Esophagus muscularis mucosa (tissue), 4 donors: Measurements from ENCODE around the gene MITF. TPM values are rescaled to one million over a fixed set of nuclear protein-coding genes. Genes with fewer than 3 reads are reported as not detected.
A peak's percentile ranks its signal among the peaks of the same experiment; 100 is the strongest.

Experiments used
- DNase-seq: peaks from one replicate; pipeline ENCODE4 v3.0.0-alpha.2; 2017; ENCODE audit errors: extremely low spot score
- H3K27ac ChIP-seq, 4 donors: fragments of 200-600 bp; sonication (generic); replicated peaks in 1 of 4; 1 replicate in 3 of 4; 2 replicates in 1 of 4; pipeline ENCODE4 v1.5.1; 2016 to 2019; ENCODE audit warnings: mild to moderate bottlenecking in 1 of 4
- H3K27me3 ChIP-seq, 4 donors: fragments of 200-600 bp; sonication (generic); one replicate each; pipeline versions ENCODE4 v1.5.1 to v1.6.0; 2016 to 2019
- H3K36me3 ChIP-seq, 4 donors: fragments of 200-600 bp; sonication (generic); one replicate each; pipeline ENCODE4 v1.5.1; 2016 to 2019
- H3K4me1 ChIP-seq, 4 donors: fragments of 200-600 bp; sonication (generic); one replicate each; pipeline ENCODE4 v1.5.1; 2016 to 2019
- H3K4me3 ChIP-seq, 4 donors: fragments of 200-600 bp; sonication (generic); 1 replicate in 2 of 4; 2 replicates in 2 of 4; pipeline ENCODE4 v1.5.1; 2016 to 2019; ENCODE audit warnings: mild to moderate bottlenecking in 4 of 4, moderate library complexity in 1 of 4
- H3K9me3 ChIP-seq, 4 donors: fragments of 200-600 bp; sonication (generic); 1 replicate in 3 of 4; 2 replicates in 1 of 4; pipeline ENCODE4 v1.5.1; 2016 to 2019
- CTCF ChIP-seq, 3 experiments: fragments of 200-600 bp in 2 of 3; fragments of 450-650 bp in 1 of 3; sonication (generic) in 2 of 3; IDR thresholded peaks; one replicate each; pipeline ENCODE4 v1.5.1; 2017 to 2019; ENCODE audit warnings: antibody characterized with exemption in 3 of 3, mild to moderate bottlenecking in 2 of 3, moderate library complexity in 1 of 3
- EP300 ChIP-seq: sonication (generic); formaldehyde crosslinking; IDR thresholded peaks from one replicate; pipeline ENCODE4 v1.6.1; 2017; ENCODE audit warnings: antibody characterized with exemption
- POLR2A ChIP-seq: fragments of 450-650 bp; IDR thresholded peaks from one replicate; pipeline ENCODE4 v1.6.1; 2017; ENCODE audit warnings: antibody characterized with exemption, moderate library complexity, mild to moderate bottlenecking, low read depth
- POLR2AphosphoS5 ChIP-seq, 2 donors: sonication (generic); formaldehyde crosslinking; IDR thresholded peaks; one replicate each; pipeline ENCODE4 v1.6.1; 2017; ENCODE audit warnings: antibody characterized with exemption in 2 of 2
- WGBS: methylation state at CpG from one replicate; pipeline ENCODE4 v1.1.5; 2018; 5-methylcytosine and 5-hydroxymethylcytosine counted together
- intact Hi-C: fragments of 100-400 bp; cut with DNase I; formaldehyde crosslinking; loops from one replicate; pipeline ENCODE4 v1.15.1; 2023
- total RNA-seq, 4 donors: library from RNA; depleted of rRNA; stranded (reverse); fragments of >200 nt; gene quantifications; one replicate each; pipeline versions ENCODE4 v1.1.0 to v1.2.1, GENCODE V29; 2016

MITF gene
- total RNA-seq, 4 donors from 2014 or later: 68.1 to 141 (median 81.2) TPM

GRCh38 chr3:69864766-69865165, 125.5 kb downstream of the MITF start:
- Histone ChIP-seq H3K27me3 (no peaks in the 10 kb centered on the region), H3K9me3 (no peaks in the 10 kb centered on the region), H3K27ac (peak overlapping the region; percentile 66 to 82 (median 76)), H3K36me3 (no peaks in the 10 kb centered on the region), H3K4me1 (peaks cover 31 to 89% (median 68%) of the 10 kb centered on the region in 4 donors), H3K4me3 (no peak overlapping the region)
- DNase-seq: no peak
- WGBS: 36% methylated on average over 2 of the region's 2 CpGs
- intact Hi-C loops: loop anchor here (5.0 kb wide), 1 partner anchor 122 kb away; no protein-coding TSS in a partner anchor
- TF ChIP-seq POLR2A (no peak), CTCF (IDR thresholded peaks at IDR 0.05) (no peak), POLR2AphosphoS5 (IDR thresholded peaks at IDR 0.05) (no peak), EP300 (no peak)

DNA sequence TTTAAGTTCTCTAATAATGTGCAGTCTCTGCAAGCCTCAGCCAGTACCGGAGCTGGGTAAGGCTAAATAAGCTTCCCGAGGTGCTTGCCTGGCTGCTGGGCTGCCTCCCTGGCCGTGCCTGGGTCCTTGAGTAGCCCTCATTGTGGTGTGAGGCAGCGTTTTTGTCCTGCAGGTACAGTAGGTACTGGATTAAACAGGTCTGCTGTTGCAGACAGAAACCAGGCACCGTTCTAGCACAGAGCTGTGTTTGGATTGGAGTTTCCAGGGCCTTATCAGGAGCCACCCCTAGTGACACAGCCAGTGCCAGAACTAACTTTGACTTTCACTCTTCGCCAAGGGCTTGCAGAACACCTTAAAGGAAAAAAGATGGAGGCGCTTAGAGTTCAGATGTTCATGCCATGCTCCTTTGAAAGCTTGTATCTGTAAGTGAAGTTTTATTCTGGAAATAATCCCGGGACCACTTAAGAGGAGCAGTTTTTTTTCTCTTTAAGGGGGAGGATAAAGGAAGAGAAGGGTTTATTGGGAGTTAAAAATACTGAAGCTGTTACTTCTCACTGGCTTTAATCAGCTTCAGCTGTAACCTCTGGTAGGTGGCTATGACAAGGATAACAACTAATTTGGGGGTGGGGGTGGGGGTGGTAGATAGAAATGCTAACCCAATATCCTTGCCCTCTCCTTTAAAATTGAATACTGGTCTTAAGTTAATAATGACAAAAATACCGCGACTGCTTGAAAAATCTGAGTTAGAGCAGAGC, 126.8 kb downstream of the MITF start:
- Histone ChIP-seq H3K36me3 (no peaks in the 10 kb centered on the region), H3K27ac (peak overlapping the region; percentile 66 to 82 (median 76)), H3K4me1 (peaks cover 33 to 95% (median 73%) of the 10 kb centered on the region in 4 donors), H3K27me3 (no peaks in the 10 kb centered on the region), H3K4me3 (peak overlapping the region; percentile 32 to 54 (median 42)), H3K9me3 (no peaks in the 10 kb centered on the region)
- intact Hi-C loops: no loop called here
- no peak for DNase-seq
- TF ChIP-seq CTCF (IDR thresholded peaks at IDR 0.05) (no peak), POLR2AphosphoS5 (IDR thresholded peaks at IDR 0.05) (peak in 1 of 2 donors; percentile 19), EP300 (no peak)
- WGBS: 28% methylated on average over 10 of the region's 10 CpGs

GRCh38 chr3:69866988-69867720, 127.9 kb downstream of the MITF start:
- Histone ChIP-seq H3K4me1 (peaks cover 35 to 97% (median 75%) of the 10 kb centered on the region in 4 donors), H3K36me3 (no peaks in the 10 kb centered on the region), H3K4me3 (peak overlapping the region in 3 of 4 donors; percentile 41 to 54 (median 43)), H3K9me3 (no peaks in the 10 kb centered on the region), H3K27me3 (no peaks in the 10 kb centered on the region), H3K27ac (peak overlapping the region; percentile 66 to 82 (median 76))
- 29% methylated on average over 2 of the region's 2 CpGs for WGBS
- intact Hi-C loops: no loop called here
- no peak for DNase-seq
- no peak for TF ChIP-seq EP300
- no peak for TF ChIP-seq POLR2A
- TF ChIP-seq POLR2AphosphoS5 (IDR thresholded peaks at IDR 0.05): no peak

GRCh38 chr3:69867941-69868505, 128.8 kb downstream of the MITF start:
- Histone ChIP-seq H3K36me3 (no peaks in the 10 kb centered on the region), H3K9me3 (no peaks in the 10 kb centered on the region), H3K27ac (peak overlapping the region; percentile 66 to 82 (median 76)), H3K4me1 (peaks cover 35 to 97% (median 76%) of the 10 kb centered on the region in 4 donors), H3K4me3 (peak overlapping the region in 1 of 4 donors; percentile 43), H3K27me3 (no peaks in the 10 kb centered on the region)
- intact Hi-C loops: no loop called here
- TF ChIP-seq POLR2A (no peak), POLR2AphosphoS5 (IDR thresholded peaks at IDR 0.05) (peak in 1 of 2 donors; percentile 54)
- 35% methylated on average over 2 of the region's 2 CpGs for WGBS
- DNase-seq: no peak

- intact Hi-C loops: no loop called here
Observed at GRCh38 chr3:69868841-69869420, 129.7 kb downstream of the MITF start.

More at GRCh38 chr3:69868841-69869420, 129.7 kb downstream of the MITF start:
- Histone ChIP-seq H3K27me3 (no peaks in the 10 kb centered on the region), H3K4me3 (no peak overlapping the region), H3K36me3 (no peaks in the 10 kb centered on the region), H3K4me1 (peaks cover 35 to 97% (median 79%) of the 10 kb centered on the region in 4 donors), H3K27ac (peak overlapping the region; percentile 66 to 82 (median 76)), H3K9me3 (no peaks in the 10 kb centered on the region)
- 90% methylated on average over 3 of the region's 3 CpGs for WGBS
- TF ChIP-seq EP300 (no peak), CTCF (IDR thresholded peaks at IDR 0.05) (no peak), POLR2A (no peak), POLR2AphosphoS5 (IDR thresholded peaks at IDR 0.05) (no peak)
- no peak for DNase-seq
